Sigmoid colon (tissue), 4 donors: ENCODE data around the gene EPAS1.

Experiments used
- CTCF ChIP-seq, 4 experiments: fragments of 450-650 bp in 3 of 4; fragments of 200-600 bp in 1 of 4; IDR thresholded peaks; one replicate each; pipeline ENCODE4 v1.5.1; 2016 to 2019; ENCODE audit warnings: antibody characterized with exemption in 4 of 4, mild to moderate bottlenecking in 3 of 4, moderate library complexity in 2 of 4
- EP300 ChIP-seq, 4 donors: sonication (generic); formaldehyde crosslinking; IDR thresholded peaks; one replicate each; pipeline ENCODE4 v1.6.1; 2017; ENCODE audit warnings: antibody characterized with exemption in 4 of 4
- POLR2A ChIP-seq, 2 donors: fragments of 450-650 bp; IDR thresholded peaks; one replicate each; pipeline ENCODE4 v1.6.1; 2016; ENCODE audit warnings: antibody characterized with exemption in 2 of 2, mild to moderate bottlenecking in 2 of 2, moderate library complexity in 2 of 2
- POLR2AphosphoS5 ChIP-seq, 4 donors: sonication (generic); formaldehyde crosslinking; IDR thresholded peaks; one replicate each; pipeline ENCODE4 v1.6.1; 2017; ENCODE audit warnings: antibody characterized with exemption in 4 of 4

GRCh38 chr2:46331109-46331766, 34.0 kb downstream of the EPAS1 start:
- TF ChIP-seq CTCF (IDR thresholded peaks at IDR 0.05) (no peak), POLR2AphosphoS5 (IDR thresholded peaks at IDR 0.05) (no peak), POLR2A (IDR thresholded peaks at IDR 0.05) (no peak), EP300 (IDR thresholded peaks at IDR 0.05) (no peak)
